GM18519 (cell line): ENCODE measurements around the gene ZNF256.
A peak's percentile ranks its signal among the peaks of the same experiment; 100 is the strongest.

Experiments
- ATAC-seq: cut with Tn5 transposase; IDR thresholded peaks from one replicate; pipeline ENCODE4 v1.9.1; 2021; ENCODE audit warnings: mild to moderate bottlenecking, moderate library complexity; ENCODE audit not compliant: unreplicated experiment, low FRiP score

Gene ZNF256

DNA sequence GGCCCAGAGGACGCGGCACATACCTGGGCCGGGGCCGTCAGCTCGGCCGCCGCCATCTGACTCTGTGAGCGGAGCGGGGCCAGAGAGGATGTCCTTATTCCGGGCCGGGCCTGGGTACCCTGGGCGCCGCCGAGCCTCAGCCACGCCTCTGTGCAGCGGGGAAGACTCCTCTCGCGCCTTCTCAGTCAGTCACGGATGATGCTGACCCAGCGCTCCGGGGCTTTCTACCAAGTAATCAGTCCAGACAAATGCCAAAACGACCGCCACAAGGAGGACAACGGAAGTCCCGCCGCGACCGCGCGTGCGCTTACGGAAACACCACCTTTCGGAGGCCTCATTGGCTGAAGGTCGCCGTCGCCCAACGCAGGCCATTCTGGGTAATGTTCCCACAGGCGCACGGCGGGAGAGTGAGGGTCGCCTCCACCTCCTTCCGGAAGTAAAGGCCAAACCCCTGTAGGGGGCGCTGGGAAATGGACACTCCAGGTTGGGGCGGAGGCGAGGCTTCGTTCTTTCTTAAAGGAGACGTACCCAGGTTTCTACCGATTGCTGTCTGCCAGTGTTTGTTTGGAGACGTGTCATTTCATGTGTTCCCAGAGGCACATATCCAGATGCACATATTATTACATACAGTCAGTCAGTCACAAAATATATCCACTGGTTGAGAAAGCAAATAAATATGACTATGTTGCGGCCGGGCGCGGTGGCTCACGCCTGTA is at the start of gene ZNF256:
TSS of gene ZNF256 (minus strand) at position 288 of the 716 bp plus-strand sequence. CDS start at position 56, 232 bp downstream.
- ATAC-seq, result peak; percentile 77

DNA sequence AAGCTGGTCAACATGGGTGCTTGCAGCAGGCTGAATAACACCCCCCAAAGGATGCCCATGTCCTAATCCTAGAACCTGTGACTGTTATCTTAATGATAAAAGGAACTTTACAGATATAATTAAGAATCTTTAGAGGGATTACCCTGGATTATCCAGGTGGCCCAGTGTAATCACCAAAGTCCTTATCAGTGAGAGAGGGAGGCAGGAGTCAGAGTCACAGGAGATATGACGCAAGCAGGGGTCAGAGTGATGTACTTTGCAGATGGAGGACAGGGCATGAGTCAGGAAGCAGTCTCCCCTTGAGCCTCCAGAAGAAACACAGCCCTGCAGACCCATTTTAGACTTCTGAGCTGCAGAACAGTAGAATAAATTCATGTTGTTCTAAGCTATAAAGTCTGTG is 45.3 kb upstream of the ZNF256 start:
- no peak for ATAC-seq

DNA sequence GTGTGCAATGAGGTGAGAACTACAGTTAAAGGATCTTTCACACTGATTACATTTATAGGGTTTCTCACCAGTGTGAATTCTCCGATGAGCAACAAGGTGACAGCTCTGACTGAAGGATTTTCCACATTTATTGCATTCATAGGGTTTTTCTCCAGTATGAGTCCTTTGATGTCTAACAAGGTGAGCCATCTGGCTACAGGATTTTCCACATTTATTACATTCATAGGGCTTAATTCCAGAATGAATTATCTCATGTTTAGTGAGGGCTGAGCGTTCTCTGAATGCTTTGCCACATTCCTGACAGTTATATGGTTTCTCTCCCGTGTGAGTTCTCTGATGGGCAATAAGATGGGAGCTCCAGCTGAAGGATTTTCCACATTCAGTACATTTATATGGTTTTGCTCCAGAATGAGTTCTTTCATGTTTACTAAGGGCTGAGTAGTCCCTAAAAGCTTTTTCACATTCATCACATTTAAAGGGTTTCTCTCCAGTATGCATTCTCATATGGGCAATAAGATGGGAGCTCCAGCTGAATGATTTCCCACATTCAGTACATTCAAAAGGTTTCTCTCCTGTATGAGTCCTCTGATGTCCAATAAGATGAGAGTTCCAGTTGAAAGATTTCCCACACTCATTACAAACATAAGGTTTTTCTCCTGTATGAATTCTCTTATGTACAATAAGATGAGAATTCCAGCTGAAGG is 31.2 kb upstream of the ZNF256 start:
- ATAC-seq, result no peak

DNA sequence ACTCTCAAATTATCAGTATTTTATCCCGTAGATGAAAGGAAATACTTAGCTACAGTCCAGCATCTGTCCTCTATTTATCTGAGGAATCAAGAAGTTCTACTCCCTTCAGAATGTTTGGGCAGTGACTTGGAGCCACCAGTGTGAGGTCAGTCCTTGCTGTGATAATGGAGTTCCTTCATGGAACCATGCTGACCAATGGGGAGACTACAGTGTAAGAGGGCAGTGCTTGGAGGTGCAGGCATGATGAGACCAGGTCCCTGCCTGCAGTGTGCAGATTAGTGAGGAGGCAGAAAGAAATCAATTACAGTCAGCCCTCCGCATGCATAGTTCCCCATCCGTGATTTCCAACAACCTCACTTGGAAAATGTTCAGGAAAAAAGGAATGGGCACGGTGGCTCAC is 26.9 kb upstream of the ZNF256 start, which contains the start of gene C19orf18:
TSS of gene C19orf18 (minus strand) at position 101 of the 400 bp plus-strand sequence. CDS start 102 bp downstream, outside the sequence.
- no peak for ATAC-seq

DNA sequence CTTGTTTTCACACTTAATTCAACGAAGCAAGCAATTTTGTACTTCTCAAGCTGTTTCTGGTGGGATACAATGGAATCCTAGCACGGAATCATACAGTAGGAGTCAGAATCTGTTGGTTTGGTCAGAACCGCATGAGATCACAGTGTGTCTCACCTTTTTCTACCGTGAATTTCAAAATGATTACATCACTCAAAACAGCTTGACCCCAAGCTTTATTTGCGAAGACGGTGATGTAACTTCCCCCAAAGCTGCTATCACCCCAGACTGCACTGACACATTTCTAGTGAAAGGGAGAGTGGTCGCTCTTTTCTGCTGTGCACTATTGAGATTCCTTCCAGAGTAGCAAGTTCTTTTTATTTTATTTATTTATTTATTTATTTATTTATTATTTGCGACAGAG is 17.3 kb upstream of the ZNF256 start:
- ATAC-seq, result no peak

DNA sequence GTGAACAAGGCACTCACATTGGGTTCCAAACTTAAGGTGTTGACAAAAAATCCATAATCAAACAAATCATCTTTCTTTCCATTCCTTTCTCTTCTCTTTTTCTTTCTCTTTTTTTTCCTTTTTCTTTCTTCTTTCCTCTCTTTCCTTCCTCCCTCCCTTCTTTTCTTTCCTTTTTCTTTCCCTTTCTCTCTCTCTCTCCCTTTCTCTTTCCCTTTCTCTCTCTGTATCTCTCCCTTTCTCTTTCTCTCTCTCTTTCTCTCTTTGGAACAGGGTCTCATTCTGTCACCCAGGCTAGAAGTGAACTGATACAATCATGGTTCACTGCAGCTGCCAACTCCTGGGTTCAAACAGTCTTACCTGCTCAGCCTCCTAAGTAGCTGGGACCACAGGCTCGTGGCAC is 14.3 kb upstream of the ZNF256 start:
- no peak for ATAC-seq

DNA sequence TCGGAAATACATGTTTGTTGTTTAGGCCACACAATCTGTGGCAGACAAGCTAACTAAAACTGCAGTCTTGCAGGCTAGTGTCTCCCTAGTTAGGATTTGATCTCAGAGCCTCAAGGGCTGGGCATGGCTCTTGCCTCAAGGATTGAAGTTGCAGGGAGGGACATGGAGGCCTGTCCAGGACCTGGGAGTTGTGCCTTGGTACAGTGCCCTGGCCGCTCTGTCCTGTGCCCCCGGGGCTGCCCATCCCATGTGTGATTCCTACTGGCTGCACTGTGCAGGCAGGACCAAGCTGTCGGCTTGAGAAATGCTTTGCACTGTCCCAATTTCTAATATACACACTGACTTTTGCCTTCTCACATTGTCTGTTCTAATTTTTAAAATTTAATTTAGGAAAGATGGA is 7.5 kb upstream of the ZNF256 start:
- ATAC-seq, result no peak

DNA sequence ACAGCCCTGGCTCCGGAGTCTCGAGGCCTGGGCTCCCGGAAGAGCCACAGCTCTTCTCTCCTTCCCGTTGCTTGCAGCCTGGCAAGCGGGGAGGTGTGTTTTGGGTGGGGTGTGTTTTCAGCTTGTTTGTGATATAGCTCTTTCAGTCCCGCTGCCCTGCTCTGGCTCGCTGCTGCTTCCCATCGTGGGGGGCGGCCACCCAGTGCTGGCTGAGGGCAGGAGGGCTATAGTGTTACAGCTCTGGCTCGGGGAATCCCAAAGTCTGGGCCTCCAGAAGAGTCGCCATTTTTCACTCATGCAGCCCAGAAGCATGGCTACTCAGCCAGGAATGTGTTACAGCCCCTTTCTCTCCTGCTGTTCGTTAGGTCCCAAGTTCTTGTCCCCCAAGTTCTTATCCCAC is 2.2 kb upstream of the ZNF256 start:
- no peak for ATAC-seq

DNA sequence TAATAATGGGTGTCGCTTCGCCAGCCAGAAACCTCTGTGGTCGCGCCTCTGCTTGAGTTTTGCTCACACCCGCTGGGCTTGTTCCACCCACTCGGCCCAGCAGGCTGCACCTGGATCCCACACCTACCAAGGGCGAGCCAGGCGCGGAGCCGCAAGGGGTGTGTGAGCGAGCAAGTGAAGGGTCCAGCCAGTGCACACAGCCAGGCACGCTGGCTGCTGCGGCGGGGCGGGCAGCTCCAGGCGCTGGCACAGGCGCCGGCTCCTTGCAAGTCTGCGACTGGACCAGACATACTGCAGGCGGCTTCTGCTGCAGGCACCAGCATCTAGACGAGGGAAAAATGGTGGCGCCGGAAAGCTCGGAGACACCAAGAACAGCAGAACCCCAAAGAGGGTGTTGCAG is 1.8 kb upstream of the ZNF256 start:
- ATAC-seq, result no peak

DNA sequence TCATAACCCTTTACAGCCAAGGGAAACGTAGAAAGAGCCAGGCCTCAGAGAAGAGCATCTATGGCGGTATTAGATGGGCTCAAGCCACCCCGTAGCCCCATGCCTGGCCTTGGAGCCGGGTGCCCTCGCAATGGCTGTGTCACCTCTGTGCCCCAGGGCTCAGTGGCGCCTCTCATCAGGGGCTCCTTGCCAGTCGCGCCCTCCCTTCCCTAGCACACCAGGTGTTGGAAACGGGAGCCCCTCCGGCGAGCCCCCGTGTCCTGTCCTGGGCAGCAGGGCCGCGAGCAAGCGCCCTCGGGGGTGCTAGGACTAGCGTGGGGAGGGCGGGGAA is 453 bp downstream of the ZNF256 start:
- ATAC-seq, result no peak

DNA sequence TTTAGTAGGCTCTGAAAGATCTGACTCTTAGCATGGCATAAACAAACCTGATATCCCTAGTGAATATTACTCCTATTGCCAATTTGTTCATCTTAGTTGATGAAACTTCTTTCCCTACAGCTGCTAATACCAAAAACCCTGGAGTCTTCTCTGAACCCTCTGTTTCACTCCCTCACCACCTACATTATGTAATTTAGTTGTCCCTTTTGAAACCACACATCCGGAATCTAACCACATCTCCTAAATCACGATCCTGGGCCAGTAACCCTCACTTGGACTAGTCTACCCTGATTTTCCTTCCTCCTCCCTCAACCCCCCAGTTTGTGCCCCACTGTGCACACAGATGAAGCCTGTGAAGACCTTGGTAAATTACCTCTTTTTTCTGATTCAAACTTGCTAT is 1.2 kb downstream of the ZNF256 start:
- no peak for ATAC-seq

DNA sequence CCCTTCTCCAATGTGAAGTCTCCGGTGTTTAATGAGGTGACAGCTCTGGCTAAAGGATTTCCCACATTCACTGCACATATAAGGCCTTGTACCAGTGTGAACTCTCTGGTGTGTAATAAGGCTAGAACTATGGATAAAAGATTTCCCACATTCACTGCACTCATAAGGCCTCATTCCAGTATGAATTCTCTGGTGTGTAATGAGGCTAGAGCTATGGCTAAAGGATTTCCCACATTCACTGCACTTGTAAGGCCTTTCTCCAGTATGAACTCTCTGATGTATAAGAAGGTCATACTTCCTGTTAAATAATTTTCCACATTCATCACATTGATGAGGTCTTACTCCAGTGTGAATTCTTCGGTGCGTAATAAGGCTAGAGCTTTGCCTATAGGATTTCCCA is 5.9 kb downstream of the ZNF256 start:
- ATAC-seq, result no peak

DNA sequence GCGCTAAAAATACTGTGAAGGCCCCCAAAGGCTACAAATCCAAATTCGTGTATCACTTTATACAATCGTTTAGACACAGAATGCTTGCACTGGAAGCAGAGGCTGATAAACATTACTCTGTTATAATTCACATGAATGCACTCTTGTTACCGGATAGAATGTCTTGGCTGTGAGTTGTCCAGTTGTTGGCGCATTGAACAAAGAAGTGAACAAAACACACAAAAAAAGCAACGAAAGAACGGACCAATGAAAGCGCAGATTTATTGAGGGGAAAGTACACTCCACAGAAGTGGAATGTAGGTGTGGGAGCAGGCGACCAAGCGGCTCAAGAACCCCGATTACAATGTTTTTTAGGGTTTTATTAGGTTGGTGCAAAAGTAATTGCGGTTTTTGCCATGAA is 11.8 kb downstream of the ZNF256 start:
- ATAC-seq, result no peak

DNA sequence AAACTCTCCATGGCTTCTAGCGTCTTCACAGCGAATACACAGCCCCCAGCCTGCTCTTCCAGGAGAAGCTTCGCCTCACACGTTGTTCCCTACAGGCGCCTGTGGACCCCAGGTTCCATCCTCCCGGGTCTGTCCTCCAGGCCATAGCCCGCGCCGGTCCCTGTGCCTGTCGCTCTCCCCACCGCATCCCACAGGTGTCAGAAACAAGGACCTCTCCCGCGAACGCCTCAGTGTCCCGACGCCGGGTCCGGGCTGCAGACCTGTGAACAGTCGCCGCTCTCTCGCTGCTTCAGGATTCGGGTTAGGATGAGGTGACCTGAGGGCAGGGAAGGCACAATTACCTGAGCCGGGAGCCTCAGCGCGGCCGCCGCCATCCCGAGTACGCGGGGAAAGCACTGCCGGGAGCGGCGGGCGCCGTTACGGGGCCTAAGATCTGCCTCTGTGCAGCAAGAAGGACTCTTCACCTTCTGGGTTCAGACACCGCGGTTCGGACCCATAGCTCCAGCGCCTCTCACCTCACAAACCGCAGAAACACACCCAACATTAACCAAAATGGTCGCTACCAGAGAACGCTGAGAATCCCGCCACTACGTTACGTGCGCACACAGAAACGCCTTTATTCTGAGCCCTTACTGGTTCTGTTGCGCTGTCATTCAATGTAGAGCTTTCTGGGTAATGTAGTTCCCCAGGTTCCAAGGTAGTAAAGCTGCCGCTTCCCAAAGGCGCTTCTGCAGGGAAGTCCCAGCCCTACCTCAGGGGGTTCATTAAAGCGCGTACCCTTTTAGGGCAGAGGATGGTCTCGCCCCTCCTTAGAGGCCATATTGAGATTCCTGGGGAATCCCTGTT is 12.5 kb downstream of the ZNF256 start, which contains the start of gene ZNF418:
TSS of gene ZNF418 (minus strand) at position 583 of the 846 bp plus-strand sequence. CDS start 1,580 bp downstream, outside the sequence.
- ATAC-seq, result no peak

DNA sequence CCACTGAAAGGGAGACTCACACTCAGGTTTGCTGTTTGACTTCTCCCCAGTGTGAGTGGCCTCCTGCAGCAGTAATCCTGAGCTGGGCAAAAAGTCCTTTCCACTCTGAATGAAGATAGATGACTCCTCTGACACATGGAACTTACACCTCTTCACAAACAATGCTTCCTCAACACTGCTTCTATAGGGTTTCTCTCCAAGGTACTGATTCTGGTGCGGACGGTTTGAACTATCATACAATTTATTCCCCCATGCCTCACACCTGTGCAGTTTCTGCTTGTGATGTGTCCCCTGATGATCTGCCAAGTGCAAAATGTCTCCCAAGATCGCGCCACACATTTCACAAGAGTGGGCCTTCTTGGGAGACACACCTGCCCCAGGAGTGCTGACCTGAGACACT is 19.9 kb downstream of the ZNF256 start:
- no peak for ATAC-seq

DNA sequence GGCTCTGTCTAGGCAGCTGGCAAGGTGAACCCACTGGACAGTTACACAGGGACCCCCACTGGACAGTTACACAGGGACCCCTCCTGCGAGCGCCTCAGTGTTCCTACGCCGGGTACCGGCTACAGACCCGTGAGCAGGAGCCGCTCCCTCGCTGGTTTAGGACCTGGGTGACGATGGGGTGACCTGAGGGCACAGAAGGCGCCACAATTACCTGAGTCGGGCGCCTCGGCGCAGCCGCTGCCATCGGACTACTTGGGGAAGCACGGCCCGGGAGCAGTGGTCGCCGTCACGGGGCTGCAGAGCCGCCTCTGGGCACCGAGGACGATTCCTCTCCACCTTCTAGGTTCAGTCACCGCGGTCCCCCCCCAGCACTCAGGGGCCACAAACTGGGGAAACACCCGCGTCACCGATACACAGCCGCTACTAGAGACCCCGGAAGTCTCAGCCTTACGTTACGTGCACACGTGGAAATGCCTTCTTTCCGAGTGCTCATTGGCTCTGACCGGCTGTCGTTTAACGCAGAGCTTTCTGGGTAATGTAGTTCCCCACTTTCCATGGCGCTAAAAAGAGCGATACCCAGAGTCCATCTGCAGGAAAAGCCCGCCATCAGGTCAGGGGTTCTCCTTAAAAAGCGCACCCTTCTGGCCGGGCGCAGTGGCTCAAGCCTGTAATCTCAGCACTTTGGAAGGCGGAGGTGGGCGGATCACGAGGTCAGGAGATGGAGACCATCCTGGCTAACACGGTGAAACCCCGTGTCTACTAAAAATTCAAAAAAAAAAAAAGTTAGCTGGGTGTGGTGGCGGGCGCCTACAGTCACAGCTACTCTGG is 31.1 kb downstream of the ZNF256 start, which contains the start of gene ZNF417:
TSS of gene ZNF417 (minus strand) at position 425 of the 828 bp plus-strand sequence. CDS start at position 244, 181 bp downstream.
- peak; percentile 90 for ATAC-seq

DNA sequence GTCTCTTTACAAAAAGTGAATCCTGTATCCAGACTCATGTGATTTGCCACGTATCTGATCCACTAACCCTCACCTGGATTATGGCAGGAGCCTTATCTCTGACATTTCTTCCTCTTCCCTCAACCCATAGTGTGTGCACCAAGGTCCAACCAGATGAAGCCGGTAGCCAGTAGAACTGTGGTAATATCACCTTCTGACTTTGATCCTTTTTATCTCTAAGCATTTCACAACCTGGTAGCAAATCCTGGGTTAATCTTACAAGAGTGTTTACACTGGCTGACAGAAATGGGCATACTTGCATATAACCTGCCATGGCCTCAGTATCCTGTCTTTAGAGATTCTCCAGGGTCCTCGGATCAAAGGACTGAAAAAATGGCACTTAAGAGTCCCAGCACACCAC is 33.0 kb downstream of the ZNF256 start:
- no peak for ATAC-seq

DNA sequence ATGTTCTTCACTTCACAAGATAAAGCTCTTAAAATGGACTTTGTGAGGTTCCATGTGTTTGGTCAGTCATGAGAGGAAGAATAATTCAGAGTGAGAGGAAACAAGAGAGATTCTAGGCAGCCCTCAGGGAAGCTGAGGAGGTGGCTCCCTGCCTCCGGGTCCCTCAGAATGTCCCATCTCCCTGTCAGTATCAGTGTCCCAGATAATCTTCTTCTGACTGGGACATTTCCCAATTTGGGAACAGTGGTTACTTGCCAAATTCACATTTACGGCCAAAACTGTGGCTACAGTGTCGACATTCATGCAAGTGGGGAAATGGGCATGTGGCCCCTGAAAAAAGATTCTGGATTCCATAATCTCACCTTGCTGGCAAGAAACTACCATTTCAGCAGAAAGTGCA is 40.1 kb downstream of the ZNF256 start:
- ATAC-seq, result no peak

DNA sequence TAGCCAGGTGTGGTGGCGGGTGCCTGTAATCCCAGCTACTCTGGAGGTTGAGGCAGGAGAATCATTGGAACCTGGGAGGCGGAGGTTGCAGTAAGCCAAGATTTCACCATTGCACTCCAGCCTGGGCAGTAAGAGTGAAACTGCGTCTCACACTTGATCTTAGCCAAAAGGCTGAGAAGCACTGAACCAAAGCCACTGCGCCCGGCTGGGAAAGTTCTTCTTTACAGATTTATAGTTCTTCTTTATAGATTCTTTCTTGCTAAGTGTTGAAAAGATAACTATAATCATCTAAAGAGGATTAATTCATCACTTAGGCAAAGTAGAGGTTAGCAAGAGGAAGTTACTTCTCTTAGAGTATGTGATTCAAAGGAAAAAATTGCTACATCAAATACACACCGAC is 42.2 kb downstream of the ZNF256 start:
- ATAC-seq, result no peak

DNA sequence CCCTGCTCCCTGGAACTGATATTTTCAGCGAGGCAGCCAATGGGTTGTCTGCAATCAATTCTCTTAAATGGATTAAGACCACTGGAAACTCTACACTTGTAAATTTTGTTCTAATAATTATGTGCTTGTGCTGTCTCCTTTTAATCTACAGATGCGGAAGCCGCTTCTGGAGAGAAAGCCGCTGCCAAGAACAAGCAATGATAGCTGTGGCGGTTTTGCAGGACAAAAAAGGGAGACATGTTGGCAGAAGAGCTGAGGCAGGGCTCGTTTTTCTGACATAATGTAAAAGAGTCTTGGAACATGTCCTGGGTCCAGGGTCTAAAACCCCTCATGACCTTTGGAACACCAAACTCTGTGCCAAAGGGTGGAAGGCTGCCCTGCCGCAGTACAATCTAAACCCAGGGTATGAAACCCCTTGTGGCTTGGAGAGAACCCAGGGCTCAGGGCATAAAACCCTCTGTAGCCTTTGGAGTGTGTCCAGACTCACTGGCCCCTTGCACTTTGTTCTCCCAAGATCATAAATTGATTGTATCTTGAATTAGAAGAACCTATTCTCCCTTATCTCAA is 43.8 kb downstream of the ZNF256 start:
- no peak for ATAC-seq
